Tibial artery (tissue), 4 donors: Measurements from ENCODE around the gene KCNJ12.
A peak's percentile ranks its signal among the peaks of the same experiment; 100 is the strongest.

ENCODE experiments used
- DNase-seq, 2 donors: peaks; one replicate each; pipeline ENCODE4 v3.0.0-alpha.2; 2019
- H3K27ac ChIP-seq, 2 donors: fragments of 200-600 bp; sonication (generic) in 1 of 2; 1 replicate in 1 of 2; 2 replicates in 1 of 2; pipeline ENCODE4 v1.5.1; 2018 to 2019; ENCODE audit warnings: mild to moderate bottlenecking in 1 of 2
- H3K27me3 ChIP-seq, 2 donors: fragments of 200-600 bp; sonication (generic) in 1 of 2; one replicate each; pipeline versions ENCODE4 v1.5.1 to v1.6.0; 2016 to 2019
- H3K36me3 ChIP-seq, 3 donors: fragments of 200-600 bp; sonication (generic) in 2 of 3; one replicate each; pipeline ENCODE4 v1.5.1; 2016 to 2019; ENCODE audit warnings: mild to moderate bottlenecking in 2 of 3
- H3K4me1 ChIP-seq, 4 donors: fragments of 200-600 bp; sonication (generic) in 2 of 4; 1 replicate in 3 of 4; 2 replicates in 1 of 4; pipeline ENCODE4 v1.5.1; 2016 to 2019
- H3K4me3 ChIP-seq, 2 donors: fragments of 200-600 bp; sonication (generic) in 1 of 2; 1 replicate in 1 of 2; 2 replicates in 1 of 2; pipeline ENCODE4 v1.5.1; 2018 to 2019; ENCODE audit warnings: mild to moderate bottlenecking in 2 of 2
- H3K9me3 ChIP-seq, 3 donors: fragments of 200-600 bp; sonication (generic) in 1 of 3; one replicate each; pipeline ENCODE4 v1.5.1; 2016 to 2019
- intact Hi-C: fragments of 100-400 bp; cut with DNase I; formaldehyde crosslinking; loops from one replicate; pipeline ENCODE4 v1.15.0; 2023; ENCODE audit warnings: low total_unique reads
- TF ChIP-seq, protein P1 (sequence below), 2 experiments: fragments of 200-600 bp in 1 of 2; fragments of 450-650 bp in 1 of 2; IDR thresholded peaks; one replicate each; pipeline ENCODE4 v1.5.1; 2017 to 2019; ENCODE audit warnings: antibody characterized with exemption in 2 of 2, mild to moderate bottlenecking in 1 of 2, moderate library complexity in 1 of 2

Gene KCNJ12

DNA sequence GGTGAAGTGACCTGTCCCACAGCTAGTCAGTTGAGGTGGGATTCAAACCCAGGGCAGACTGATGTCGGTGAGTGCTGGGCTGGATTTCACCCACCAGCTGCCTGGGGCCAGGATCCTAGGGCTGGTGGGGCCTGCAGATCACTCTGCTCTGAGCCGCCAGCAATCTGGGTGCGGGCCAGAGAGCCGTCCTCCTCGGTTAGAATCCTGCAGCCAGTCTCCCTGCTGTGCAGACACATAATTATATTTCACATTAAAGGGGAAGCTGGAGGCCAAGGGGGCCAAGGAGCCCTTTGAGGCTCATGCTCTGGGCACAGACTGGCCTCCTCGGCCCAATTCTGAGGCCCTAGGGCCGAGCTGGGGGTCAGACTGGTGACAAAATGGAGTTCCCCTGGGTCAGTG, 996 bp upstream of the KCNJ12 start:
- Histone ChIP-seq H3K27ac (no peak overlapping the region), H3K27me3 (peaks cover 0 to 49% of the 10 kb centered on the region in 2 donors), H3K4me1 (peaks cover 0 to 38% (median 33%) of the 10 kb centered on the region in 4 donors), H3K9me3 (no peaks in the 10 kb centered on the region), H3K4me3 (no peak overlapping the region), H3K36me3 (no peaks in the 10 kb centered on the region)
- DNase-seq = no peak
- TF ChIP-seq, protein P1, sequence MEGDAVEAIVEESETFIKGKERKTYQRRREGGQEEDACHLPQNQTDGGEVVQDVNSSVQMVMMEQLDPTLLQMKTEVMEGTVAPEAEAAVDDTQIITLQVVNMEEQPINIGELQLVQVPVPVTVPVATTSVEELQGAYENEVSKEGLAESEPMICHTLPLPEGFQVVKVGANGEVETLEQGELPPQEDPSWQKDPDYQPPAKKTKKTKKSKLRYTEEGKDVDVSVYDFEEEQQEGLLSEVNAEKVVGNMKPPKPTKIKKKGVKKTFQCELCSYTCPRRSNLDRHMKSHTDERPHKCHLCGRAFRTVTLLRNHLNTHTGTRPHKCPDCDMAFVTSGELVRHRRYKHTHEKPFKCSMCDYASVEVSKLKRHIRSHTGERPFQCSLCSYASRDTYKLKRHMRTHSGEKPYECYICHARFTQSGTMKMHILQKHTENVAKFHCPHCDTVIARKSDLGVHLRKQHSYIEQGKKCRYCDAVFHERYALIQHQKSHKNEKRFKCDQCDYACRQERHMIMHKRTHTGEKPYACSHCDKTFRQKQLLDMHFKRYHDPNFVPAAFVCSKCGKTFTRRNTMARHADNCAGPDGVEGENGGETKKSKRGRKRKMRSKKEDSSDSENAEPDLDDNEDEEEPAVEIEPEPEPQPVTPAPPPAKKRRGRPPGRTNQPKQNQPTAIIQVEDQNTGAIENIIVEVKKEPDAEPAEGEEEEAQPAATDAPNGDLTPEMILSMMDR (IDR thresholded peaks at IDR 0.05) = no peak
- intact Hi-C loops = no loop called here

DNA sequence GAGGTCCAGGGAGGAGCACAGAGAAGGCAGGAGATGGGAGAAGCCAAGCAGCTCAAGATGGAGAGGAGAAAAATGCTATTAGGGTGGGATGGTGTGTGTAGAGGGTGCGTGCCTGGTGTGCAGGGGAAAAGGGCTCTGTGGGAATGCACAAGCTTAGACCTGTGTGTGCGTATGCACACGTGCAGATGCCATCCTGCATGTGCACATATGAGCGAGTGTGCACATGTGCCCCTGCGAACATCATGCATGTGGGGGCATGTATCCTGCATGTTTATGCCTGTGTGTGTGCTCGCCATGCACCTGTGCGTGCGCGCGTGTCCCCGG, 438 bp upstream of the KCNJ12 start:
- peak overlapping the region; percentile 42 to 60 for H3K4me3 ChIP-seq
- intact Hi-C loops = no loop called here
- H3K27ac ChIP-seq = no peak overlapping the region
- no peak for DNase-seq
- H3K36me3 ChIP-seq = no peaks in the 10 kb centered on the region
- no peaks in the 10 kb centered on the region for H3K9me3 ChIP-seq
- peaks cover 0 to 51% of the 10 kb centered on the region in 2 donors for H3K27me3 ChIP-seq
- H3K4me1 ChIP-seq = peaks cover 0 to 33% (median 30%) of the 10 kb centered on the region in 4 donors
- TF ChIP-seq, protein P1 (IDR thresholded peaks at IDR 0.05) = no peak

DNA sequence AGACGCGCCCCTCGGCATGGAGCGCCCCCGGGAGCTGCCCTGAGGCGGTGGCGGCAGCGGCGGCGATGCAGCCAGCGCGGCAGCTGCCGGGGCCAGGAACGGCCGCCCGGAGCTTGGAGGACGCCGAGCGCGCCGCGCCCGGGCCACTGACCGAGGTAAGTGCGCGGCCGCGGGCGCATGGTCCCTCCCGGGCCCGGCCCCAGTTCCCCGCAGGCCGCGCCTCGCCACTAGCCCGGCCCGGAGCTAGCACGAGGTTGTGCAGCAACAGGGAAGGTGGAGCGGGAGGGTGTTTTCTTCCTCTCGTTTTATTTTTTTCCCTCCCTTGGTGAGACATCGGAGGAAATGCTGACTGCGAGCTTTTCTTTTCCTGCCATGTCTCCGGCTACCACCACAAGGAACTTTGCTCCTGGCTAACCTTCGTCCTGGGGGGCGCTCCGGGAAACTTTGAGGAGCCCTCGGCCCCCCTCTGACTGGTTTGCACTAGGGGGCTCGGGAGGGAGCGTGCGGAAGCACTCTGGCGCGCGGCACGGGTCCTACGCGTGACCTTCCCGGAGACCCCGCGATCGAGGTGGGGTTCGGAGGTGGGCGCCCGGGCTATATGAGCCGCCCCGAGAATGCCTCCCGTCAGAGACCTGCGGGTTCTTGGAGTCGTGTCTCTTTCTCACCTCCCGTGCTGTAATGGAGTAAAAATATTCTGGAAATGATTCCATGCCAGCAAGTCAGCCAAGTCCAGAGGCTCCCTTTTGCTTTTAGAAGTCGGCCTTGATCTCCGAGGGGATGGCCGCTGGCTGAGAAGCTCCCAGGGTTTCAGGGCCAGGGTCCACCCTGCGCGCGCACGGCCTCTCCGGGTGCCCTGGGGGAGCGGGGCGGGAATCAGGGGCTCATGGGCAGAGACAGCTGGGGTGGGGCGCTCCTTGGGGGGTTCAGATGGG, 868 bp downstream of the KCNJ12 start:
- peak overlapping the region; percentile 42 to 60 for H3K4me3 ChIP-seq
- intact Hi-C loops = no loop called here
- H3K9me3 ChIP-seq = no peaks in the 10 kb centered on the region
- H3K27me3 ChIP-seq = peaks cover 0 to 62% of the 10 kb centered on the region in 2 donors
- peaks cover 0 to 31% (median 27%) of the 10 kb centered on the region in 4 donors for H3K4me1 ChIP-seq
- peak overlapping the region in 1 of 2 donors; percentile 3 for H3K27ac ChIP-seq
- DNase-seq = no peak
- H3K36me3 ChIP-seq = no peaks in the 10 kb centered on the region
- TF ChIP-seq, protein P1 (IDR thresholded peaks at IDR 0.05) = no peak

DNA sequence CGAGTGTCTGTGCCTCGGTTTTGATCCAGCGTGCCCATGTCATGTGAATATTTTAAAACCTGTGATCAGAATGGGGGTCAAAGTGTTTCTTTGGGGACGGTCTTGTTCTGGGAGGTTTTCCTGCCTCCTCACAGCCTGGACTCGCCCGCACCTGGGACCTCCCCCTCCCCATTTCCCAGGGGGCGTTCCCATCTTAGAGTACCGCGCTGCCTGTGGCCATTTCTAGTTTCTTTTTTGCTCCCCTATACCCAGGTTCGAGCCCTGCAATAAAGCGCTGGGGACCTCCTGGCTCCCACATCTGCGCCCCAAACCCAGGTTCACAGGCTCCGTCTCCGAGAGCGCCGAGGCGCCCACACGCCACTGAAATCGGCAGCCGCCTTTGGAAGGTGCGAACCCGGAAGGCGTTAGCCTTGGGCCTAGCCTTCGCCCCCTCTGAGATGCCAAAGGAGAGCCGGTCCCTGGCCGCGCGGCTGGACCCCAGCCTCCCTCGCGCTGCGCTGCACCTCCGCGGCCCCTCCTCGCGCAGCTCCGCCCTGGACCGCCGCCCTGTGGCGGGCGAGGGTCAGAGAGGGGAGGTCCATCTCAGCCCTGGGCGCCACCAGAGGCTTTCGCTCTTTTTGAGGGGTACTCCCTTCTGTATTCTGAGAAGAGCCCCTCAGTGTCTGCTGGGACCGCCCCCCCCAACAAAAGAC, 1.7 kb downstream of the KCNJ12 start:
- H3K36me3 ChIP-seq = no peaks in the 10 kb centered on the region
- H3K27ac ChIP-seq = no peak overlapping the region
- intact Hi-C loops = no loop called here
- no peak for DNase-seq
- no peaks in the 10 kb centered on the region for H3K9me3 ChIP-seq
- TF ChIP-seq, protein P1 (IDR thresholded peaks at IDR 0.05) = no peak
- H3K4me1 ChIP-seq = peaks cover 0 to 31% (median 27%) of the 10 kb centered on the region in 4 donors
- H3K27me3 ChIP-seq = peaks cover 0 to 67% of the 10 kb centered on the region in 2 donors
- H3K4me3 ChIP-seq = peak overlapping the region; percentile 42 to 60

DNA sequence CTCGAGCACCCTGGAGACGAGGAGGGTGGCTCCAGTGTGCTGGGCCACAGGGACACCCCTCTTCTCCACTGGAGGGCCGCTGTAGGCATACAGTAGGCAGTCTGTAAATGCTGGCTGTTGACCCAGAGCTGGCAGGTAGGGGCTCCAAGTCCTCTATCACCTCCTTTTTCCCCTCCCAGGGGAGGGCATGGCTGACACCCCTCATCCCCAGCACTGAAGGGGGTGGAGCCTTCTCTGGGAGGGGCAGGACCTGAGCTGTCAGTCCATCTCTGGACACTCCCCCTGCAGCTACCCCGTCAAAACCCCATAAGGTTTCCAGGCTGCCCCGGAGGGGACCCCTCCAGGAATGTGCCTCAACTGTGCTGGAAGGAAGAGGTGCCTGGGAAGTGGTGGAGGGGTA, 2.4 kb downstream of the KCNJ12 start:
- TF ChIP-seq, protein P1 (IDR thresholded peaks at IDR 0.05) = no peak
- DNase-seq = no peak
- Histone ChIP-seq H3K4me1 (peaks cover 0 to 31% (median 27%) of the 10 kb centered on the region in 4 donors), H3K9me3 (no peaks in the 10 kb centered on the region), H3K36me3 (no peaks in the 10 kb centered on the region), H3K27ac (no peak overlapping the region), H3K27me3 (peaks cover 0 to 71% of the 10 kb centered on the region in 2 donors), H3K4me3 (no peak overlapping the region)
- intact Hi-C loops = no loop called here
